Aorta (tissue), 5 donors: ENCODE data around the gene RNU1-1. TPM values are rescaled to one million over a fixed set of nuclear protein-coding genes. Genes with fewer than 3 reads are reported as not detected.
"Not testable (repeated sequence)": the region's sequence is repeated elsewhere in the genome, so short reads cannot be mapped to it uniquely, and the experiment has no call there.

Experiments used
- ATAC-seq: fragments of 200-7000 bp; cut with Tn5 transposase; one replicate; pipeline ENCODE4 v1.9.1; 2022; ENCODE audit warnings: moderate library complexity; ENCODE audit not compliant: low FRiP score
- DNase-seq, 2 donors: peaks; one replicate each; pipeline ENCODE4 v3.0.0-alpha.2; 2020
- H3K27ac ChIP-seq, 2 donors: one replicate each; pipeline ENCODE4 v1.5.1; 2013; ENCODE audit warnings: low read length in 2 of 2, mild to moderate bottlenecking in 2 of 2, moderate library complexity in 2 of 2, control low read depth in 1 of 2, inconsistent platforms in 1 of 2, low read depth in 1 of 2
- H3K27me3 ChIP-seq, 2 donors: one replicate each; pipeline ENCODE4 v1.6.1; 2013; ENCODE audit warnings: control low read depth in 1 of 2, low read length in 1 of 2, mild to moderate bottlenecking in 1 of 2, moderate library complexity in 1 of 2; ENCODE audit not compliant: insufficient read depth in 2 of 2, control insufficient read depth in 1 of 2
- H3K36me3 ChIP-seq, 2 donors: one replicate each; pipeline ENCODE4 v1.6.1; 2013; ENCODE audit warnings: control low read depth in 1 of 2, low read length in 1 of 2, mild to moderate bottlenecking in 1 of 2; ENCODE audit not compliant: insufficient read depth in 2 of 2, control insufficient read depth in 1 of 2
- H3K4me1 ChIP-seq, 2 donors: one replicate each; pipeline ENCODE4 v1.6.1; 2013; ENCODE audit warnings: low read length in 2 of 2, control low read depth in 1 of 2, mild to moderate bottlenecking in 1 of 2, moderate library complexity in 1 of 2; ENCODE audit not compliant: insufficient read depth in 2 of 2, control insufficient read depth in 1 of 2
- H3K4me3 ChIP-seq, 2 donors: one replicate each; pipeline ENCODE4 v1.5.1; 2013; ENCODE audit warnings: low read length in 2 of 2, control low read depth in 1 of 2, mild to moderate bottlenecking in 1 of 2
- H3K9me3 ChIP-seq: one replicate; pipeline ENCODE4 v1.6.1; 2013; ENCODE audit warnings: mild to moderate bottlenecking, low read length; ENCODE audit not compliant: control insufficient read depth
- WGBS, 2 donors: extraction: QIAGEN DNeasy Blood & Tissue Kit; methylation state at CpG; one replicate each; pipeline ENCODE4 v1.1.7; 2013; 5-methylcytosine and 5-hydroxymethylcytosine counted together
- intact Hi-C, 2 donors: fragments of 100-400 bp; cut with DNase I; formaldehyde crosslinking; loops; one replicate each; pipeline versions ENCODE4 v1.14.2 to v1.15.0; 2022
- polyA plus RNA-seq, 2 donors: library from polyadenylated mRNA; stranded (reverse); fragments of 200-250 nt; gene quantifications; one replicate each; pipeline ENCODE4 v1.2.3, GENCODE V29; 2013
- total RNA-seq, 2 donors: library from RNA; stranded (reverse); fragmentation: NEBNext Ultra II Directional; extraction: Animal tissue kit (Norgen Biotek cat#: 25700); gene quantifications; one replicate each; pipeline ENCODE4 v1.2.1, GENCODE V29; 2021
- donor health status: healthy with polysubstance abuse.
- donor health status: Bipolar disorder and iron deficiency.
- donor health status: DM: no; HTN: no; CAD: no.
- donor health status: DM: no; HTN: no; CAD: no.
- donor health status: DM: yes; HTN: yes; CAD: no.

The RNU1-1 gene
- total and polyA plus RNA-seq, 4 donors: 7,231 to 8,154 TPM; not detected in 2

DNA sequence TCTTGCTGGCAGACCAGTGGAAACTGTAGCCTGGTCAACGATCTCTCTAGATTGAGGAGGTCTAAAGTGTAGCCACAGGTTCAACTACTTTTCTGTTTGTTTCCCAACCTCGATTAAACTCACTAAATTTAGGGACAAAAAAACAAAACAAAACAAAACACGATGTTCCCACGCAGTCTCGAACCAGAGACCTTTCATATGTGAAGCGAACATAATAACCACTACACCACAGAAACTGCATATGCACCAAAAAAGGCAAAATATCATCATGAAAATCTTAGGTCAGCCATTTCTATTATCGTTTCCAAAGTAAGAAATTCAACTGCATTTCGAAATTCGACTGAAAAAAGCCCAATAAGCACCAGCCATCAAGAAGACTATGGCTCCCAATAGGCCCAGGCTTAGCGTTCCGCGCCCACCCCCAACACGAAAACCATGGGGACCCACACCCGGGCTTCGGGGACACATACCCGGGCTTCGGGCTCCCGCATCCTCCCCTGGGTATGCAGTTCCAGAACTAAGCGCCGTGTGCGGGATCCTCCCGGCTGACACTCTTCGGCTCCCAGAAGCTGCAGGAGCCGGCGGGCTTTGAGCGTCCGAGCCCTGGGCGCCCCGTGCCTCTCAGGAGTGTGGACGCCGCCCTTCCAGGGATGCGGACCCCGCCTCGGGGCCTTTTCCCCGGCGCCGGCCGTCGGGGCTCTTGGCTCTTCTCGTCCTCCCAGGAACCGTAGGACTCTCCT, 33.6 kb upstream of the RNU1-1 start:
- H3K4me3 ChIP-seq, DNase-seq, H3K4me1 ChIP-seq, H3K9me3 ChIP-seq, H3K36me3 ChIP-seq, H3K27me3 ChIP-seq, H3K27ac ChIP-seq, intact Hi-C loops: not testable (repeated sequence)
- WGBS, 2 donors: 42 to 56% methylated on average over 5 to 27 of the region's 41 CpGs
- peak; percentile 46 for ATAC-seq

DNA sequence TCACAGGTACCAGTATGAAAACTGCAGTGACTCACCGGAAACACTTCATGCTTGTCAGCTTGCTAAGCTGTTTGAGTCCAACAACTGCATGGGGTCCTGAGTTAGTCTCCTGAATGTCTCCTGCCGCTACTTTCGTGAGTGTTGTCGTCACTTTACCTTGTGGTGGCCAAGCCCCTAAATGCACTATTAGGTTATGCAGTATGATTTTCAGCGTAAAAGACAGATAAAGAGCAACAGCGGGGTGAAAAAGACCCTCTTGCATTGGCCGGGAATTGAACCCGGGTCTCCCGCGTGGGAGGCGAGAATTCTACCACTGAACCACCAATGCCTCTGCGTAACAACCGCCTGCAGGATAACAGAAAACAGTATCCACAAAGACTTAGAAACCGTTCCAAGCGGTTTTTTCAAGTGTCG, 31.6 kb upstream of the RNU1-1 start:
- H3K36me3 ChIP-seq, intact Hi-C loops, ATAC-seq, H3K9me3 ChIP-seq, H3K4me3 ChIP-seq, H3K27ac ChIP-seq, H3K27me3 ChIP-seq, DNase-seq, H3K4me1 ChIP-seq: not testable (repeated sequence)
- 24 to 32% methylated on average over 12 of the region's 16 CpGs for WGBS, 2 donors

DNA sequence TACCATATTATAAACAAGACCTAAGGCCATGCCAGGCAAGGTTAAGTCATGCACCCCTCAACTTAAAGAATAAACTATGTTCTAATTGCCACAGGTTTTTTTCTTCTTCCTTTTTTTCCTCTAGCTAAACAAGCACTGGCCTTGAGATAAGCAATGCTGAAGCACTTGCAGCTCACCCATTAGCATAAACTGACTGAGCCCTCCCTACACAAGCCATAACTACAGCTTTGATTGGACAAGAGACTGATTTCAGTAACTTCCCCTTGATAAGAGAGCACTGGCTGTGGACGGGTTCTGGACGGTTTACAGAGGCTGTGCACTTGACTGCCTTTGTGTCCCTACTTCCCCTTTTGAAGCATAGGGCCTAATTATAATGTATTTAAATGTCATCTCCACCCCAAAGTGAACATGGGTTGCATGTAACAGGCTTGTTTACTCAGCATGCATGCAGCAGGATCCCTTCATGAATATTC, 26.4 kb upstream of the RNU1-1 start:
- H3K4me1 ChIP-seq, H3K27ac ChIP-seq, intact Hi-C loops, H3K9me3 ChIP-seq, ATAC-seq, H3K36me3 ChIP-seq, DNase-seq, H3K27me3 ChIP-seq, H3K4me3 ChIP-seq: not testable (repeated sequence)
- 23% methylated on average over 2 of the region's 2 CpGs; no CpG with 5 or more reads in 1 of the 2 donors for WGBS, 2 donors

DNA sequence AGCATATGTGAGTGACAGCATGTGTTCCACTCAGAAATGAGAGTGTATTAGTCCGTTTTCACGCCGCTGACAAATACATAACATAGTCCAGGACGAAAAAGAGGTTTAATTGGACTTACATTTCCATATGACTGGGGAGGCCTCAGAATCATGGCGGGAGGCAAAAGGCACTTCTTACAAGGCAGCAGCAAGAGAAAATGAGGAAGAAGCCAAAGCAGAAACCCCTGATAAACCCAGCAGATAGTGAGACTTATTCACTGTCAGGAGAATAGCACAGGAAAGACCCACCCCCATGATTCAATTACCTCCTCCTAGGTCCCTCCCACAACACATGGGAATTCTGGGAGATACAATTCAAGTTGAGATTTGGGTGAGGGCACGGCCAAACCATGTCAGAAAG, 23.4 kb upstream of the RNU1-1 start:
- H3K36me3 ChIP-seq, H3K9me3 ChIP-seq, H3K4me3 ChIP-seq, H3K4me1 ChIP-seq, ATAC-seq, DNase-seq, H3K27me3 ChIP-seq, H3K27ac ChIP-seq, intact Hi-C loops: not testable (repeated sequence)
- 72 to 97% methylated on average over 4 to 6 of the region's 6 CpGs for whole genome bisulfite sequencing, 2 donors

DNA sequence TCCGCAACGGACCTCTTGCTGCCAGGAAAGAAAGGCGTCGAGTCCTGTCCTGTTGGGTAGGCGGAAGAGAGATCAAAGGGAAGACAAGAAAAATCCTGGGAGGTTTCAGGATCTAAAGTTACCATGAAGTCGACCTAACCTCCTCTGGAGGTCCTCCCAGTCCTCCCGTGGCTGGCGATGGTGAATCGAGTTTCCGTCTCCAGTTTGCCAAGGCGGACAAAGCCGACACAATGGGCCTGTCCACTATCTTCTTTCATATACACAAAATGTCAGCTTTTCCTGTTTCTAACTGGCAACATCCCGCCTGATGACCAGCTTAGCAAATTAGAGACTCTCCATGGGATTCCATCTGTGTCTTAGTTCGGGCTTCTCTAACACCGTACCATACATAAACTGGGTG, 22.7 kb upstream of the RNU1-1 start:
- H3K9me3 ChIP-seq, H3K4me1 ChIP-seq, H3K27ac ChIP-seq, H3K36me3 ChIP-seq, DNase-seq, intact Hi-C loops, H3K4me3 ChIP-seq, ATAC-seq, H3K27me3 ChIP-seq: not testable (repeated sequence)
- 82 to 88% methylated on average over 15 of the region's 15 CpGs for WGBS, 2 donors

DNA sequence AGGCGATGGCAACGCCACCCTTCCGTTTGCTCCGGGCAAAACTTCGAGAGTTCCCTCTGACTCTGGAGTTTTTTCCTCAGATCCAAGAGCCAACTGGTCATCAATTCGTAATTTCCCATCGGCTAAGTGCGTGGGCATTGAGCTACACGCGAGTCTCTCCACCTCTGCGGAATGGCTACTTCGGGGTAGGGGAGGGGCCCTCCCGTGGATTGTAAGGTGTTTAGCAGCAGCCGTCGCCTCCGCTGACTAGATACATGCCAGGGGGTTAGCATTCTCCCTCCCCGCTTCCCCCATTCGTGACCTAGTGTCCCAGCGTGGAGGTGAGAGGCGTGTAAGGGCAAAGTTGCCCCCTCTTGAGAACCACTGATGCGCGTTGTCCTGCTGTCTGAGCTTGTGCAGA, 21.8 kb upstream of the RNU1-1 start:
- H3K9me3 ChIP-seq, H3K4me3 ChIP-seq, H3K36me3 ChIP-seq, DNase-seq, intact Hi-C loops, H3K27ac ChIP-seq, H3K27me3 ChIP-seq, H3K4me1 ChIP-seq: not testable (repeated sequence)
- ATAC-seq: peak; percentile 69
- 60 to 69% methylated on average over 21 to 22 of the region's 22 CpGs for WGBS, 2 donors

DNA sequence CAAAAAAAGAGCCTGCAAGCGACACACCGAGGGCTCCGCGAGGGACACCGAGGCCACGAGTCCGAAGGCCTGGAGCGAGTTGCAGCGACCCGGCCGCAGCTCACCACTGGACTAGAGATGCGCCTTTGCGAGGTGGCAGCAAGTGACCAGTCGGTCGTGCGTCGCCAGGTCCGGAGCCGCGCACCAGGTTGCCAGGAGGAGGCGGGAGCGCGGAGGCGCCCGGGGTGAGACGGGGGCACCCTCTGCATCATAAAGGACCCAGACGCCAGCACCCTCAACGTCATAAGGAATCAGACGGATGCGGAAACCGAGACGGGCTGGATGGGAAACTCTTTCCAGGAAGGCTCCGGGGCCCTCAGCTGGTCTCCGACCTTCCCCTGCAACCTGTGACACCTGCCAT, 21.4 kb upstream of the RNU1-1 start:
- H3K36me3 ChIP-seq, H3K4me1 ChIP-seq, H3K9me3 ChIP-seq, intact Hi-C loops, DNase-seq, H3K27me3 ChIP-seq, H3K4me3 ChIP-seq, H3K27ac ChIP-seq: not testable (repeated sequence)
- ATAC-seq: peak; percentile 26
- WGBS, 2 donors: 14 to 23% methylated on average over 33 to 34 of the region's 34 CpGs

DNA sequence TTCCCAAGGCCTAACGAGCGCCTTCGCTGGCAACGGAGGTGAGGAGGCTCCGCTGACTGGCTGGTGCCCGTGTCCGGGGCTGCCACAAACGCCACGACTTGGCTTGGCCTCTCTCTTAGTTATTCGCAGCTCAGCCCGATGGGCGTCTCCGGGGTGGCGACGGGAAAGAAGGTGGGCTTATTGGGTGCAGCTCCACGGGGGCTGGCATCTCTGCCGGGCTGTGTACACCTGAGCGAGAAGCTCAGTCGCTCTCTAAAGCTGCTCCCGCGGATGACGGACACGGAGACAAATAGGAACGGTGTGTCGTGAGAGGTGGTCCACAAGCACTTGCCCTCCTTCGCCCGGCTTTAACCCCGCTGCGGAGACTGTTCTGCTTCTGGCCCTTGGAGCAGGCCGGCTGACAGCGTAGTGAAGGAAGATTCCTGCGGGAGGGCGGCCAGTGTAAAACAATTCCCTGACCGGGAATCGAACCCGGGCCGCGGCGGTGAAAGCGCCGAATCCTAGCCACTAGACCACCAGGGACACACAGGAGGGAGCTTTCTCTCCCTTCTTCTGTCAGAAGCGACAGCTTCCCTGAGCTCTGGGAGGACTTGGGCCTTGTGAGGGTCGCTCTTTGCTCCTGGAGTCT, 20.9 kb upstream of the RNU1-1 start:
- H3K27ac ChIP-seq, H3K9me3 ChIP-seq, H3K36me3 ChIP-seq, H3K4me3 ChIP-seq, H3K27me3 ChIP-seq, H3K4me1 ChIP-seq, intact Hi-C loops: not testable (repeated sequence)
- 9 to 11% methylated on average over 31 to 32 of the region's 43 CpGs for WGBS, 2 donors
- DNase-seq (peak in 1 of 2 donors; percentile 87), ATAC-seq (peak; percentile 87)
